Measurements from ENCODE around the gene GTSF1L.

GTSF1L gene

DNA sequence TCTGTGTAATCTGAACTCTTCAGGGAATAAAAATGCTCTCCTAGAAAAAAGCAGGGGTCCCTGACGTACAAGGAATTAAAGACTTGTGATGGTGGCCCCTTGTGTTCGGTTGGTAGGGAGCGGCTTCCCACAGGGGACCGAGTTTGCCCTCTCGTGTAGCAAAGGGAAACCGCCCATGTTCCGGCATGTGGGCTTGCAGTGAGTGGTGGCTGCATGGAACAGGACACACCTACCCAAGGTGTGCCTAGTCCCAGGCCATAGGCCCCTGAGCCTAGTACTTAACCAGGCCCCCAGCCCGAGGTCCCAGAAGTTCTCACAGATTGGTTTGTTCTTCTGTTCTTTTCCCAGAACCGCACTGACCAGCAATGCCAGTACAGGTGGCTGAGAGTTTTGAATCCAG is 44.4 kb downstream of the GTSF1L start:
- TF ChIP-seq, protein P1, sequence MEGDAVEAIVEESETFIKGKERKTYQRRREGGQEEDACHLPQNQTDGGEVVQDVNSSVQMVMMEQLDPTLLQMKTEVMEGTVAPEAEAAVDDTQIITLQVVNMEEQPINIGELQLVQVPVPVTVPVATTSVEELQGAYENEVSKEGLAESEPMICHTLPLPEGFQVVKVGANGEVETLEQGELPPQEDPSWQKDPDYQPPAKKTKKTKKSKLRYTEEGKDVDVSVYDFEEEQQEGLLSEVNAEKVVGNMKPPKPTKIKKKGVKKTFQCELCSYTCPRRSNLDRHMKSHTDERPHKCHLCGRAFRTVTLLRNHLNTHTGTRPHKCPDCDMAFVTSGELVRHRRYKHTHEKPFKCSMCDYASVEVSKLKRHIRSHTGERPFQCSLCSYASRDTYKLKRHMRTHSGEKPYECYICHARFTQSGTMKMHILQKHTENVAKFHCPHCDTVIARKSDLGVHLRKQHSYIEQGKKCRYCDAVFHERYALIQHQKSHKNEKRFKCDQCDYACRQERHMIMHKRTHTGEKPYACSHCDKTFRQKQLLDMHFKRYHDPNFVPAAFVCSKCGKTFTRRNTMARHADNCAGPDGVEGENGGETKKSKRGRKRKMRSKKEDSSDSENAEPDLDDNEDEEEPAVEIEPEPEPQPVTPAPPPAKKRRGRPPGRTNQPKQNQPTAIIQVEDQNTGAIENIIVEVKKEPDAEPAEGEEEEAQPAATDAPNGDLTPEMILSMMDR (IDR thresholded peaks at IDR 0.05; ENCODE audit: low read depth, low read length), result no peak
- H3K4me3 ChIP-seq (ENCODE audit: low read depth, low read length), result no peak overlapping the region

DNA sequence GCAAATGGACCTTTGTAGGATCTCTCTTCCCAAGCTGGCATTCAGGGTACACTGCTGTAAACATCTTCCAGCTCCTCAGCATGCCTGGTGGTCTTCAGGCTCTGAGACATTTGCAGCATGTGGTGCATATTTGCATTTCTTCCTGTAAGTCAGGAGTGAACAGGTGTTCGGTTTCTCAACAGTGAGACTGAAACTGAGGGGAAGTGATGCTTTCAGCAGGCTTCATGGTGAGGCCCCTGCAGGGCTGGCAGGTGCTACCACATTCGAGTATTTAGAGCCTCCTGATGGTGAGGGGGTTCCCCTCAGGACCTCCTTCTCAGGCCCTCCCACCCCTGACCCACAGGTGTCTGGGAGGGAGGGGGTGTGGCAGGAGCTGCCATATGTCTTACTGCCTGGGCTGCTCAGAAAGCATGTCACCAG is 44.8 kb downstream of the GTSF1L start:
- H3K4me3 ChIP-seq (ENCODE audit: low read depth, low read length), result no peak overlapping the region
- TF ChIP-seq, protein P1 (IDR thresholded peaks at IDR 0.05; ENCODE audit: low read depth, low read length), result no peak

DNA sequence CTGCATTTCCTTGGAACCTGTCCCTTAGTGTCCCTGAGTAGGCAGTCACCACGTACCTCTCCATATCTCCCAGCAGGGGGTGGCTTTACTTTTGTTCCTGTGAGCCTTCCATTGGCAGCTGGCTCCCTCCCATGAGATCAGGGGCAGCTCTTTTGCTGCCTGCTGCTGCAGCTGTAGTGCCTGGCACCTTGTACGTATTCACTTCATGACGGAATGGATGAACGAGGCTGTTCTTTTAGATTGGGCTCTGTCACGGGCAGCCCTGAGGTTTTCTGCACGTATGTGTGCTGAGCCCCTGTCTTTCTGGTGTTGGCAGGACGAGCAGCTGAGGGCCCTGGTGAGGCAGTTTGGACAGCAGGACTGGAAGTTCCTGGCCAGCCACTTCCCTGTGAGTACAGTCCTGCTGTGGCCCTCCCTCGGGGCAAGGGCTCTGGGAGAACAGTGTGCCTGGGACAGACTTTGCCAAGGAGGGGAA is 45.3 kb downstream of the GTSF1L start:
- no peak overlapping the region for H3K4me3 ChIP-seq (ENCODE audit: low read depth, low read length)
- TF ChIP-seq, protein P1 (IDR thresholded peaks at IDR 0.05; ENCODE audit: low read depth, low read length), result no peak

DNA sequence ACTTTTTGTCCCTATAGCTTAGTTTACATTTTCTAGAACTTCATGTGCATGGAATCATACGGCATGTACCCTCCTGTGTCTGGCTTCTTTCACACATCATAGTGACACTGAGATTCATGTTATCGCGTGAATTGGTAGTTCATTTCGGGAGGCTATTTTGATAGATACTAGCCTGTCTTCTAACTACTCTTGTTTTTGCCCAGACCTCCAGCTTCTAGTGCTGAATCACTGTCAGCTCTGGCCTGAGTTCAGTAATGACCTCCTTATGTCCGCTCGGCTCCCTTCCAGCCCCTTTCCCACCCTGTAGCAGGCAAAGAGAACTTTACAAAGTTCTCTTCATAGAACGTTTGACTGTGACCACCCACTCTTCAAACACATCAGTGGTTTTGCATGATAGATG is 45.8 kb downstream of the GTSF1L start:
- TF ChIP-seq, protein P1 (IDR thresholded peaks at IDR 0.05; ENCODE audit: low read depth, low read length), result no peak
- H3K4me3 ChIP-seq (ENCODE audit: low read depth, low read length), result no peak overlapping the region

DNA sequence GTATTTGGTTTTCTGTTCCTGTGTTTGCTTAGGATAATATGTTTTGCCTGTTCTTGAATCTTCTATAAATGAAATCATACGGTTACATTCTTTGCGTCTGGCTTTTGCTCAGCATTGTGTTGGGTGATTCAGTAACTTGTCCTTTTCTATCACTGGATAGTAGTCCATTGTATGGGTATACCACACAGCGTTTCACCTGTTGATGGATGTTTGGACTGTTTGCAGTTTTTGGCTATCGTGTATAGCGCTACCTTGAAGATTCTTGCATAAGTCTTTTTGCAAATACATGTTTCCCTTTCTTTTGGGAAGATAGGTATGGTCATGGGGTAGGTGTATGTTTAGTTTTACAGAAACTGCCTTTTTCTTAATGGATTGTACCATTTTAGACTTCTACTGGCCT is 50.4 kb downstream of the GTSF1L start:
- TF ChIP-seq, protein P1 (IDR thresholded peaks at IDR 0.05; ENCODE audit: low read depth, low read length), result no peak

More for the DNA sequence above, 50.4 kb downstream of the GTSF1L start:
- H3K4me3 ChIP-seq (ENCODE audit: low read depth, low read length), result no peak overlapping the region
